HG03439 (cell line): ENCODE measurements around the gene RNF227.
"Not testable (repeated sequence)": the region's sequence is repeated elsewhere in the genome, so short reads cannot be mapped to it uniquely, and the experiment has no call there.

Experiments used
- ATAC-seq: cut with Tn5 transposase; IDR thresholded peaks from one replicate; pipeline ENCODE4 v1.9.1; 2021; ENCODE audit warnings: mild to moderate bottlenecking, moderate library complexity; ENCODE audit not compliant: unreplicated experiment

Gene RNF227

GRCh38 chr17:7915611-7916384 is at the start of gene RNF227:
TSS of gene RNF227 (minus strand) at chr17:7916289. CDS start at chr17:7916195, 94 bp downstream.
- peak; percentile 70 for ATAC-seq

DNA sequence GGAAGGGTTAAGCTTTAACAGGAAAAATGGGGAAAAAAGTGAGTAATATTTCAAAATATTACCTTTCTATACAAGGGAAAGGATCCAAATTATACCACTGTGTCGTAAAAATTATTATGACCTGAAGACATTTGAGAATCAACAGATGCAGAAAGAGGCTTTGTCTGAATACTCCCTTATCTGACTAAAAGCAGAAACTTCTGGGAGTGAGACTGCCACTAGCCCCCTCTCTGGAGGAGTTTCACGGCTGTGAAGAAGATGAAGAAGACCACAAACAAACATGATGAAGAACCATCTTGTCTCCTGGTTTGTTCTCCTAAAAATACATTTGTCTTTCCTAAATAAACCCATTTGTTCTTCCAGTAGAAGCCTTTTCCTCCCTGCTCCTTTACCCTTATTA is 45.3 kb upstream of the RNF227 start:
- ATAC-seq, result no peak

DNA sequence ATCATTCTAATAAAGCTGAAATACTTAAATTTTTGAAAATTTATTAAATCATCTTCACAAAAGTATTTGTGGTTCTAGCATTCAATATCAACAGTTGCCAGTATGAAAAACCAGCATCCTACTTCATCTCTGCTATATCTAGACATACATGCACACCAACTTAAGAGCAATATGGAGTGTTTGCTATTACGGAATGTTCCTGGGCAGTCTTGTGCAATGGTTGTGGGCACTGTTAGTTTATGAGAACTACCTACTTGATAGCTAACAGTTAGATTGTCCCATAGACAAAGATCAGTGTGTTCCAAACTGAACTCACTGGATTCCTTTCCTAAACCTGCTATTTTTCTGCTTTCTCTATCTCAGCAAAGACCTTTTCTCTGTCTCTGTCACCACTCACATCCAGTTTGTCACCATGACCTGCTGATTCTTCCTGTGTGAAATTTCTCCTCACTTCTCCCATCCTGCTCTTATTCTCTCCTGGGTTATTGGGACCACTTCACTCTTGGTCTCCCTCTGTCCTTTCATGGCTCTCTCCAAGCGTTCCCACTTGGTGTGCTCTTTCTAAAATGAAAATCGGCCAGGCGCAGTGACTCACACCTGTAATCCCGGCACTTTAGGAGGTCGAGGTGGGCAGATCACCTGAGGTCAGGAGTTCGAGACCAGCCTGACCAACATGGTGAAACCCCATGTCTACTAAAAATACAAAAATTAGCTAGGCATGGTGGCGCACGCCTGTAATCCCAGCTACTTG is 43.6 kb upstream of the RNF227 start:
- ATAC-seq, result no peak

- no peak for ATAC-seq
Measured at GRCh38 chr17:7956228-7956965, 40.3 kb upstream of the RNF227 start.

DNA sequence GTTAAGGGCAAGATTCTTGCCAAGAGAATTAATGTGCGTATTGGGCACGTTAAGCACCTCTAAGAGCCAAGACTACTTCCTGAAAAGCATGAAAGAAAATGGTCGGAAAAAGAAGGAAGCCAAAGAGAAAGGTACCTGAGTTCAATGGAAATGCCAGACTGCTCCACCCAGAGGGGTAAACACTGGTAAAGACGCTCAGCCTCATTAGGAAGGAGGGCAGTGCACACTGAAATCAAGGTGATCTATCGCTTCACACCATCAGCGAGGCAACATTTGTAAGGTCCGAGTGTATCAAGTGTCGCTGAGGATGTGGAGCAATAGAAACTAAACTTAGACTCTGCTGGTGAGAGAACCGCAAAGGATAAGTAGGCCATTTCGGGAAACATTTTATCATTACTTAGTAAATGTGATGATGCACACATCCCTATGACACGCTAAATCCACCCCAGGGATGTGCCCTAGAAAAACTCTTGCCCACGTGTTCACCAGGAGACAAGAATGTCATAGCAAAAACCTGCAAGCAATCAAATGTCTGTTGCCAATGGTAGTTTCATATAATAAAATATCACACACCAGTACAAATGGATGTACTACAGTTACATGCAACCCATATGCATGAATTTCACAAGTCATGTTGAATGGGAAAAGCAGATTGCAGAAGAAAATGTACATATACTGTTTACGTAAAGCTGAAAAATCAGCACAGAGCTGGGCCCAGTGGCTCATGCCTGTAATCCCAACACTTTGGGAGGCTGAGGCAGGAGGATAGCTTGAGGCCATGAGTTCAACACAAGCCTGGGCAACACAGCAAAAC is 39.5 kb upstream of the RNF227 start:
- ATAC-seq, result no peak

GRCh38 chr17:7953266-7953665 is 37.2 kb upstream of the RNF227 start:
- not testable (repeated sequence) for ATAC-seq

GRCh38 chr17:7951143-7951792 is 35.2 kb upstream of the RNF227 start:
- ATAC-seq, result no peak

- no peak for ATAC-seq
Measured at GRCh38 chr17:7950578-7950977, 34.5 kb upstream of the RNF227 start.

DNA sequence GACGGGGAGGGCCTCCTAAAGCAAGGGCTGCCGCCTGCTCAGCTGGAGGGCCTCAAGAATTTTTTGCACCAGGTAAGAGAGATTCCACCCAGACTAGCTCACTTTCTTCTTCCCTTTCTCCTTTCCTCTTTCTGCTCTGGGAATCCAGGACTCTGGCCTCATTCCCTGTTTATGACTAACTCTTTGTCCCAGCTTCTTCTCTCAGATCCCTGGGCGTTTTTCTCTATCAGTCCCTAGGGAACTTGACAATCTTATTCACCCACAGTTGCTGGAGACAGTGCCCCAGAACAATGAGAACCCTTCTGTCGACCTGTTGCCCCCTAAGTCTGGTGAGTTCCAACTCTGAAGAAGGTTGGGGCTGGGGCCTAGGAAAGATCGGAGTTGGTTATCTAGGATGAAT is 31.6 kb upstream of the RNF227 start:
- ATAC-seq, result no peak

DNA sequence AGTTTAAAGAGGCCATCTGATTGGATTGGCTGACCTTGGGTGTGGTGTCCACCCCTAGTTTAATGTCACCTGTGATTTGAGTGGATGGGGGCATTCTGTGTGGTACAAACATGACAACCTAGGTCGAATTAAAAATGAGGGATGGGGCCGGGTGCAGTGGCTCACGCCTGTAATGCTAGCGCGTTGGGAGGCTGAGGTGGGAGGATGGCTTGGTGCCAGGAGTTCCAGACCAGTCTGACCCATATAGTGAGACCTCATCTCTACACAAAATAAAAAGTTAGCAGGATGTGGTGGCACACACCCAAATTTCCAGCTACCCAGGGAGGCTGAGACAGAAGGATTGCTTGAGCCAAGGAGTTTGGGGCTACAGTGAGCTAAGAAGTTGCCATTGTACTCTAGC is 30.4 kb upstream of the RNF227 start:
- ATAC-seq, result no peak

- no peak for ATAC-seq
Measured at GRCh38 chr17:7945651-7946050, 29.6 kb upstream of the RNF227 start.

- ATAC-seq, result no peak
Measured at GRCh38 chr17:7944326-7944725, 28.2 kb upstream of the RNF227 start.

DNA sequence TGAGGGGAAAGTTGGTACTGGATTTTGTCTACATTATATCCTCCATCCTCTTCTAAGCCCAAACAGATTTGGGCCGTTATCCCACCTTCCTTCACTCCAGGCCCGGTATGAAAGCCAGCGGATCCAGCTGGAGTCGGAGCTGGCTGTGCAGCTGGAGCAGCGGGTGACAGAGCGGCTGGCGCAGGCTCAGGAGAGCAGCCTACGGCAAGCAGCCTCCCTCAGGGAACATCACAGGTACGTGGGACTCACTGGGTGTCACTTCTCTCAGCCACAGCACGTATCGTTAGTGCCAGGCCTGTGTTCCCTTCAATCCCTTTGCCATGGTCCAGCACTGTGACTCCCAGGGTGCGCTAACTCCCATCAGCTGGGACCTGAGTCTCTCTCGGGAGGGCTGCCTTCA is 27.2 kb upstream of the RNF227 start:
- no peak for ATAC-seq

DNA sequence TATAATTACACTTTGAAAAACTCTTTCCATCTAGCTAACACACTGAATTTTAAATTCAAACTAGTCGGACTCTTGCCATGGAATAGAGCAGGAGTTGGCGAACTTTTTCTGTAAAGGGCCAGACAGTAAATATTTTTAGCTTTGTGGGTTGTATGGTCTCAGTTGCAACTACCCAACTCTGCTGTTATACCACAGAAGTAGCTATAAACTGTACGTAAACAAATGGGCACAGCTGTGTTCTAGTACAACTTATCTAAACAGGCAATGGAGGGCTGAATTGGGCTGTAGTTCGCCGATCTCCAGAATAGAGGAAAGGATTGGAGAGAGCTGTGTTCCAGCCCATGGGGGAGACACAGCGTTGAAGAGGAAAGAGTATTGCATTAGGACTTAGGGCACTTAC is 24.7 kb upstream of the RNF227 start:
- no peak for ATAC-seq

DNA sequence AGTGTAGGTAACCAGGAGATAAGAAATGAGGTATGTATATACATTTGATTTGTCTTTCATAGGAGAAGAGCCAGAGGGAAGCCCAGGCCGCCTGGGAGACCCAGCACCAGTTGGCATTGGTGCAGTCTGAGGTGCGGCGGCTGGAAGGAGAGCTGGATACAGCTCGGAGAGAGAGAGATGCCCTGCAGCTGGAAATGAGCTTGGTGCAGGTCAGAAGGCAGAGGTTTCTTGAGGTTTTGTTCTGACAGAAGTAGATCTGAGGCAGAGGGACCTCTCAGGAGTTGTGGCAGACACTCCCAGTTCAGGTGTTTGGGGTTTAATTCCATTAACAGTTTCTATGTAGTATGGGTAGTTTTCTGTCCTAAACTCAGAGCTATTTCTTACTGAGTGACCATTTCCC is 23.9 kb upstream of the RNF227 start:
- ATAC-seq, result no peak

- no peak for ATAC-seq
Measured at GRCh38 chr17:7935859-7936258, 19.8 kb upstream of the RNF227 start.

DNA sequence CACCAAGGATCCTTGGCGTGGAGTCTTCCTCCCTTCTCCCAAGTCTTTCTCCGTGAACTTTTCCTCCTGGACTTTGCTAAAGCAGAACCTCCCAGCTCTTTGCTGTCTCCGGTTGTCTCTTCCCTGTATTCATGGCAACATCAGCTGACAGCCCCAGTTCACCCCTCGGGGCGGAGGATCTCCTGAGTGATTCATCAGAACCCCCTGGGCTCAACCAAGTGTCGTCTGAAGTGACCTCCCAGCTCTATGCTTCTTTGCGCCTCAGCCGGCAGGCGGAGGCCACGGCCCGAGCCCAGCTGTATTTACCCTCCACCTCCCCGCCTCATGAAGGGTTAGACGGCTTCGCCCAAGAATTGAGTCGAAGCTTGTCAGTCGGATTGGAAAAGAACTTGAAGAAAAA is 16.9 kb upstream of the RNF227 start:
- ATAC-seq, result no peak

GRCh38 chr17:7932483-7932891 is 16.4 kb upstream of the RNF227 start:
- peak; percentile 5 for ATAC-seq

DNA sequence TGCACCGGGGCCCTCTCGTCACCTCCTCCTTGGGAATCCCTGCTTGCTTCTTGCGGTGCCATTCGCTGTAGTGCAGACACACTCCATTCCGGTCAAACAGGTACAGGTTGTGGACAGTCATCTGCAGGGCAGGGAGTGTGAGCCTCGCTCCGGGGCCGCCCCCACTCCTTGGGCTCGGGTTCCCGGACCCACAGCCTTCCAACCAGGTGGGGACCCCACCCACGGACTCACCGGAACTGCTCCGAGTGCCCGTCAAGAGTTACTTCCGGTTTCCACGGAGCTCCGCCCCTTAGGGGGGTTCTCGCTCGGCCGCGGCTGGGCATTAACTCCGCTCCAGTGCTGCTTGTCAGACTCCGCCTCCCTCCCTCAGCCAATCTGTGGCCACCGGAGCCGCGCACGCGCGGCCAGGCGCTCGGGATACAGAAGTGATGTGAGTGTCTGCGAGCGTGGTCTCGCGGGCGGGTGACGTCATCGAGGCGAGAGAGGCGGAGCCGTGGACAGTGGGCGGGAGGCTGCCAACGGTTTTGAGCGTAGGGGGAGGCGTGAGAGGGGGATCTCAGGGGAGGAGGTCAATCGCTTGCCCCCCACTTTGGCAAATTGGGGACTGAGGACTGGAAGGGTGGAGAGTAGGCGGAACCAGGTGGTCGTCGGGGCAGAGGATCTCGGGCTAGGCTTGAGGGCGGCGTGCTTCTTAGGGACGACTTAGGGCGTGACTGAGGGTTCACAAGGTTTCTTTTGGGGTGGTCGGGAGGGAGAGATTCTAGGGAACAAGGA is 15.8 kb upstream of the RNF227 start, which contains the start of the genes CNTROB and TRAPPC1:
Gene CNTROB, plus strand, starts transcription at position 498 of the 774 bp plus-strand sequence. CDS start 874 bp downstream, outside the sequence.
Gene TRAPPC1, minus strand, starts transcription at position 238 of the 774 bp plus-strand sequence. Its CDS starts 117 bp downstream, at position 121.
- peak; percentile 87 for ATAC-seq
